HG02884 (cell line): Measurements from ENCODE around the gene SPDYE1.

Source experiments
- ATAC-seq: cut with Tn5 transposase; IDR thresholded peaks from one replicate; pipeline ENCODE4 v1.9.1; 2021; ENCODE audit warnings: mild to moderate bottlenecking, moderate library complexity; ENCODE audit not compliant: unreplicated experiment

The SPDYE1 gene

DNA sequence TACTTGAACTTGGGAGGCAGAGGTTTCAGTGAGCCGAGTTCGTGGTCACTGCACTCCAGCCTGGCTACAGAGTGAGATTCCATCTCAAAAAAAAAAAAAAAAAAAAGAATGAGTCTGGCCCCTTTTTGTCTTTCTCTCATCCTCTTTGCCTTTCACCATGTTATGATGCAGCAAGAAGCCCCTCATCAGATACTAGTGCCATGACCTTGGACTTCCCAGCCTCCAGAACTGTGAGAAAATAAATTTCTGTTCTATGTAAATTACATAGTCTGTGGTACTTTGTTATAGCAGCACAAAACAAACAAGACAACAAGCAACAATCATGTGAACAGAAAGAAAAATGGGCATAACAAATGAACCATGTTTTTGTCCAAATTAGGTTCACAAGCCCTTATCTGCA, 44.5 kb downstream of the SPDYE1 start:
- ATAC-seq, result no peak

- no peak for ATAC-seq
Observed at GRCh38 chr7:44043902-44044301, 46.2 kb downstream of the SPDYE1 start.

GRCh38 chr7:44044315-44045225, 46.9 kb downstream of the SPDYE1 start, which contains the start of gene DBNL:
DBNL (plus strand) TSS chr7:44044702; CDS start chr7:44044738, 36 bp downstream.
- peak; percentile 69 for ATAC-seq

- ATAC-seq, result no peak
Observed at GRCh38 chr7:44045226-44046014, 47.7 kb downstream of the SPDYE1 start.

GRCh38 chr7:44046321-44047061, 48.8 kb downstream of the SPDYE1 start:
- ATAC-seq, result peak; percentile 50

DNA sequence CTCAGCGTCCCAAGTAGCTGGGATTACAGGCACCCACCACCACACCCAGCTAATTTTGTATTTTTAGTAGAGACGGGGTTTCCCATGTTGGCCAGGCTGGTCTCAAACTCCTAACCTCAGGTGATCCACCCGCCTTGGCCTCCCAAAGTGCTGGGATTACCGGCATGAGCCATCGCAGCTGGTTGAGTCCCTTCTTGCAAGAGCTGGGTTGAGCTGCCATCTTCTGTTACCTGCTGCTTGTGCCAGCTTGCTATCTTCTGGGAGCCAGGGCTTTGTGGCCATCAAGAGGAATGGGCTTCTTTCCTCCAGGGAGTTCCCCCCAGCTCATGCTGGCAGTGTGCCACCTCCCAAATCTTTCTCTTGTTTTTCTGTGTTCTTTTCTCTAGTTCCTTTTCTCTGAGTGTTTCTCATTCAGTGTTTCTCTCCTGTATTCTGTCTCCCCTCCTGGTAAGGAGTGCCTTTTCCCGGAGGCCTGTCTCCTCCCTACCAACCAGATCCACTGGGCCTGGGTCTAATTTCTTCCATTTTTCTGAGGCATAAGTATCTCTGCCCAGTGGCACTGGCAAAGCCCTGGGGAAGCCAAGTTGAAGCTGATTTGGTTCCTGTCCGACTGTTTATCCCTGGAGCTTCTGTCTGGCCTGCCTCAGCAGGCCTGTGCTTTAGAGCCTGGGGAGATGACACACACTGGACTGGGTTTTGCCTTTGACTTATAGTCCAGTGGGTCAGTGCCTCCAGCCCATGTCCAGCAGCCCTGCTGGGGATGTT, 50.5 kb downstream of the SPDYE1 start:
- no peak for ATAC-seq

GRCh38 chr7:44050121-44050914, 52.6 kb downstream of the SPDYE1 start:
- ATAC-seq, result no peak

DNA sequence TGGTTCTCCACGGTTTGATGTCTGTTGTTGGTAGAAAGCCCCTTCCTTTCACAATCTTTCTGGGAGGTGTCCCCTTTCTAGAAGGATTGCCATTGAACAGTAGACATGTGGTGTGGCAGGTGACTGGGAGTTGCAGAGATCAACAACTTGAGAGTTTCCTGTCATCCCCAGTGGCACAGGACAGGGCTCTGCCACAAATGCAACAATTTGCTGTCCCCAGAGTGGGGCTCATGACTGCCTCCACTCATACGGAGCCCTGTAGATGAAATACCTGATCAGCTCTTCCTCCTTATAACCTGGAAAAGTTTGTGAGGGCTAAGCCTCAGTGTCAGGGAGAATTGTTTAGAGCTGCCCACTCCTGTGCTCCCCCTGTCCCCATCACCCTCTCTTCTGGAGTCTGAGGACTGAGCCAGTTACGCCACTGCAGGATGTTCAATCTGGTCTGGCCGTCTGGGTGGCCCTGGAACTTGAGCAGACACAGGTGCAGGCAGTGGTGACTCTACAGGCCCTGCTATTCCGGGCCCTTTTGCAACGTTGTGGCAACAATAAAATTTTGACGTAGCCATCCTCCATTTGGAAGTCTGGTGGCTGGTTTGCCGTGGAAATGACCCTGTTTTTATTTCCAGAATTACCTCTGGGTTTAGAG, 53.3 kb downstream of the SPDYE1 start:
- no peak for ATAC-seq

GRCh38 chr7:44051611-44052220, 54.0 kb downstream of the SPDYE1 start:
- no peak for ATAC-seq

DNA sequence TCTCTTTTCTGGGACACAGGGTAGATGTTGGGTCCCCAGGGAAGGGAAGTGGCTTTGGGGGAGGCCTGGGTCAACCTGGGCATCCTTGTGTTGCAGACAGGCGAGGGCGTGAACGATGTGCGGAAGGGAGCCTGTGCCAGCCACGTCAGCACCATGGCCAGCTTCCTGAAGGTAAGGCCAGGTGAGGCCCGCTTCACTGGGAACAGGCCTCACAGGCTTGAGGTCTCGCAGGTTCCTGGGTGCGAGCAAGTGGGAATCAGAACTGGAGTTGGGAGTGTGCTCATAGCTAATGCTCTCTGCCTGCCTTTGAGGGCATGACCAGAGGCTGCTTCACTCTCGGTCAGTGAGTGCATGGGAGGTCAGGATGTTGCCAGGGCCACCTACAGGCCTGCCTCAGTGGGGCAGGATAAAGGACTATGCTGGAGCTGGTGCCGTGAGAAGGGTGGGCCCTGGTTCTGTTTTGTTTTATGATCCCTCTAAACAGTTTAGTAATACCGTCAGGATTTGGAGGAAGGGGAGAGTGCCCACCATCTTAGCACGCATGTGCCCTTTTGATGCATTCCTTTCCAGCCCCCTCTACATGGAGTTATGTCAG, 55.2 kb downstream of the SPDYE1 start:
- ATAC-seq, result no peak

DNA sequence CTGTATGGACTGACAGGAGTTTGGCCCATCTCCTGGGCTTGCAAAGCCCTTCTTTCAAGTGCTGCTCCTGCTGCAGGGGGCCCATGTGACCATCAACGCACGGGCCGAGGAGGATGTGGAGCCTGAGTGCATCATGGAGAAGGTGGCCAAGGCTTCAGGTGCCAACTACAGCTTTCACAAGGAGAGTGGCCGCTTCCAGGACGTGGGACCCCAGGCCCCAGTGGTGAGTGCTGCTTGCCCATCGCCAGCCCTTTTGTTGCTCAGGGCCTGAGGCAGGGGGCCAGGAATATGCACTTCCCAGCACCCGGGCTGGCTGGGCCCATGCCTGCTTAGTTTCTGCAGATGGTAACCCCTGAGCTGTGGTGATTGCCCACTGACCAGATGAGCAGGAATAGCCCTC, 59.0 kb downstream of the SPDYE1 start:
- ATAC-seq, result no peak

GRCh38 chr7:44057181-44057848, 59.6 kb downstream of the SPDYE1 start:
- ATAC-seq, result no peak

GRCh38 chr7:44057849-44058758, 60.4 kb downstream of the SPDYE1 start:
- ATAC-seq, result no peak

DNA sequence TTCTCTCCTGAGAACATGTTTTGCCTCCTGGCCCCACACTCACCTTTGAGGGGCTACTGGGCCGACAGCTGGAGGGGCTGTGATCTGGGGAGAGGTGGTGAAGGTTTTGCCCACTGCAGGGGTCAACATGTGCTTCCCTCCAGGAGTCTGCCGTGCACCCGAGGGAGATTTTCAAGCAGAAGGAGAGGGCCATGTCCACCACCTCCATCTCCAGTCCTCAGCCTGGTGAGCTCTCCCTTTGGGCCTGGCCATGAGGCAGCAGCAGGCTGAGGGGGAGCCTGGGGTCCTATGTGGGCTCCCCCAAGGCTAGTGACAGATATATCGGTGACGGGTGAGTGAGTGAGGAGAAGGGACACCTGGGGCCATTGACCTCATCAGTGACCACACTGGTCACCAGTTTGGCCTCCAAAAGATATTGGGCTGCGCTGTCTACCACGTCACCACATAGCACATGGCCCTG, 61.1 kb downstream of the SPDYE1 start:
- ATAC-seq, result no peak

GRCh38 chr7:44059219-44060090, 61.8 kb downstream of the SPDYE1 start:
- peak; percentile 72 for ATAC-seq
